Heart left ventricle (tissue), 16 donors: Measurements from ENCODE around the gene ERBB3. TPM values are rescaled to one million over a fixed set of nuclear protein-coding genes. Genes with fewer than 3 reads are reported as not detected.

Source experiments
- ATAC-seq, 4 donors: fragments of 200-7000 bp; cut with Tn5 transposase; one replicate each; pipeline ENCODE4 v1.9.1; 2020 to 2022; ENCODE audit warnings: moderate library complexity in 4 of 4, mild to moderate bottlenecking in 3 of 4, moderate number of reproducible peaks in 1 of 4
- DNase-seq, 5 donors: peaks; one replicate each; pipeline ENCODE4 v3.0.0-alpha.2; 2020
- H3K27ac ChIP-seq, 12 donors: fragments of 200-600 bp; sonication (generic) in 4 of 12; one replicate each; pipeline versions ENCODE4 v1.5.0 to v1.8.0; 2016 to 2022; ENCODE audit warnings: mild to moderate bottlenecking in 2 of 12
- H3K27me3 ChIP-seq, 9 donors: fragments of 200-600 bp; sonication (generic) in 2 of 9; one replicate each; pipeline versions ENCODE4 v1.5.1 to v1.8.0; 2016 to 2022; ENCODE audit warnings: mild to moderate bottlenecking in 3 of 9
- H3K36me3 ChIP-seq, 9 donors: fragments of 200-600 bp; sonication (generic) in 2 of 9; one replicate each; pipeline versions ENCODE4 v1.5.0 to v1.8.0; 2018 to 2022; ENCODE audit warnings: mild to moderate bottlenecking in 2 of 9
- H3K4me1 ChIP-seq, 12 donors: fragments of 200-600 bp; sonication (generic) in 4 of 12; one replicate each; pipeline versions ENCODE4 v1.5.0 to v1.8.0; 2016 to 2022; ENCODE audit warnings: mild to moderate bottlenecking in 3 of 12
- H3K4me3 ChIP-seq, 12 donors: fragments of 200-600 bp; sonication (generic) in 4 of 12; one replicate each; pipeline versions ENCODE4 v1.5.0 to v1.8.0; 2017 to 2022; ENCODE audit warnings: mild to moderate bottlenecking in 9 of 12, moderate library complexity in 4 of 12
- H3K9me3 ChIP-seq, 12 donors: fragments of 200-600 bp; sonication (generic) in 4 of 12; one replicate each; pipeline versions ENCODE4 v1.5.0 to v1.8.0; 2016 to 2022; ENCODE audit warnings: mild to moderate bottlenecking in 1 of 12
- POLR2A ChIP-seq, 2 donors: fragments of 450-650 bp; IDR thresholded peaks; one replicate each; pipeline ENCODE4 v1.6.1; 2017; ENCODE audit warnings: antibody characterized with exemption in 2 of 2, mild to moderate bottlenecking in 2 of 2, moderate library complexity in 2 of 2
- WGBS, 4 donors: extraction: QIAGEN DNeasy Blood & Tissue Kit in 2 of 4; methylation state at CpG; one replicate each; pipeline versions ENCODE4 v1.1.5 to v1.1.7; 2013 to 2018; 5-methylcytosine and 5-hydroxymethylcytosine counted together
- intact Hi-C, 10 donors: fragments of 100-400 bp; cut with DNase I; formaldehyde crosslinking; loops; one replicate each; pipeline versions ENCODE4 v1.11.1 to v1.14.2; 2022
- polyA plus RNA-seq, 2 donors: library from polyadenylated mRNA; stranded (reverse); fragments of 200-250 nt; gene quantifications; one replicate each; pipeline ENCODE4 v1.2.3, GENCODE V29; 2013
- total RNA-seq, 9 donors: library from RNA; depleted of rRNA in 2 of 9; stranded (reverse); fragments of >200 nt in 2 of 9; fragmentation: NEBNext Ultra II Directional in 3 of 9; extraction: Animal tissue kit (Norgen Biotek cat#: 25700) in 3 of 9; gene quantifications; one replicate each; pipeline versions ENCODE4 v1.1.0 to v1.2.4, GENCODE V29; 2016 to 2023
- TF ChIP-seq, protein P1 (sequence below), 12 donors: fragments of 200-600 bp; sonication (generic) in 4 of 12; IDR thresholded peaks; one replicate each; pipeline versions ENCODE4 v1.5.0 to v1.8.0; 2018 to 2022; ENCODE audit warnings: antibody characterized with exemption in 12 of 12, mild to moderate bottlenecking in 5 of 12
- donor health status: ischemic (EF 13 %, LVEDD 7.1; RV severe dilation, severe dysfunction).
- donor health status: healthy with polysubstance abuse.
- donor health status: DM: no; HTN: yes; CAD: no.
- donor health status: DM: no; HTN: no; CAD: no.
- donor health status: ischemic (EF 25% LVEDD 6.9; RV normal size, moderate dysfunction).
- donor health status: ischemic (EF 25% LVEDD 5.7; RV mildly dilated, moderate dysfunction).
- donor health status: healthy.
- donor health status: DM: yes; HTN: yes; CAD: no.
- donor health status: ischemic (EF 35%, LVEDD 5.7; RV mildly dilated, moderate dysfunction).
- donor health status: nonischemic (EF 11% LVEDD 7.7; RV severe dilation, severe dysfunction).
- donor health status: DM: yes; HTN: yes; CAD: no.
- donor health status: PGD.
- donor health status: ischemic (EF 29% LVEDD 5.4; RV normal size, mild dysfunction).
- donor health status: nonischemic (EF 23%, LVEDD 6.1; RV moderate dilation, normal function).

The ERBB3 gene
- total and polyA plus RNA-seq, 11 donors, result 0.90 to 4.5 (median 2.2) TPM

DNA sequence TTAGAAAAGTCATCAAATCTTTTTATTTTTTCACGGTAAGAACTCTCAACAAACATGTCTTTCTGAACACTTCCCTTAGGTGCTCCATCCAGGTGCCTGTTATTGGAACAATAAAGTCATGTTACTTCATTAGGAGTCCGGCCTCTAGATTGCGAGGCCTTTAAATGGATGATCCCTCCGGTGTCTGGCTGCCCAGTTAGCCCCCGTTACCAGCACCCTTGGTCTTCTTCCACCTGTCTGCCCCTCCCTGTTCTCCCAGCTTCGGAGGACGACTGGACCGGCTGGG lies 23.8 kb downstream of the ERBB3 start:
- no peak for ATAC-seq
- intact Hi-C loops, result loop anchor here in 6 of 10 donors (1.0 to 10.0 kb wide), 7 partner anchors 13 to 369 kb away; partner anchors contain the start of genes RPL41 (in 1 of the 6) and RPS26 (in 1 of the 6)
- no peaks in the 10 kb centered on the region for H3K27me3 ChIP-seq

GRCh38 chr12:56104109-56104814 lies 24.3 kb downstream of the ERBB3 start, which contains the start of gene PA2G4:
TSS of gene PA2G4 (plus strand) at chr12:56104559. CDS start at chr12:56104738, 179 bp downstream.
- H3K36me3 ChIP-seq, result peaks cover 3 to 33% (median 28%) of the 10 kb centered on the region in 9 donors
- DNase-seq, result peak; percentile 98 to 99 (median 99)
- 0% methylated on average over 42 to 60 of the region's 60 CpGs for WGBS, 4 donors
- peak within 1 kb of the TSS; percentile 6 to 92 (median 84) for H3K27ac ChIP-seq
- intact Hi-C loops, result loop anchor here in 6 of 10 donors (1.0 to 10.0 kb wide), 7 partner anchors 12 to 369 kb away; partner anchors contain the start of genes RPL41 (in 1 of the 6) and RPS26 (in 1 of the 6)
- ATAC-seq, result peak; percentile 98 to 99 (median 99)
- H3K9me3 ChIP-seq, result no peaks in the 10 kb centered on the region
- TF ChIP-seq, protein P1, sequence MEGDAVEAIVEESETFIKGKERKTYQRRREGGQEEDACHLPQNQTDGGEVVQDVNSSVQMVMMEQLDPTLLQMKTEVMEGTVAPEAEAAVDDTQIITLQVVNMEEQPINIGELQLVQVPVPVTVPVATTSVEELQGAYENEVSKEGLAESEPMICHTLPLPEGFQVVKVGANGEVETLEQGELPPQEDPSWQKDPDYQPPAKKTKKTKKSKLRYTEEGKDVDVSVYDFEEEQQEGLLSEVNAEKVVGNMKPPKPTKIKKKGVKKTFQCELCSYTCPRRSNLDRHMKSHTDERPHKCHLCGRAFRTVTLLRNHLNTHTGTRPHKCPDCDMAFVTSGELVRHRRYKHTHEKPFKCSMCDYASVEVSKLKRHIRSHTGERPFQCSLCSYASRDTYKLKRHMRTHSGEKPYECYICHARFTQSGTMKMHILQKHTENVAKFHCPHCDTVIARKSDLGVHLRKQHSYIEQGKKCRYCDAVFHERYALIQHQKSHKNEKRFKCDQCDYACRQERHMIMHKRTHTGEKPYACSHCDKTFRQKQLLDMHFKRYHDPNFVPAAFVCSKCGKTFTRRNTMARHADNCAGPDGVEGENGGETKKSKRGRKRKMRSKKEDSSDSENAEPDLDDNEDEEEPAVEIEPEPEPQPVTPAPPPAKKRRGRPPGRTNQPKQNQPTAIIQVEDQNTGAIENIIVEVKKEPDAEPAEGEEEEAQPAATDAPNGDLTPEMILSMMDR (IDR thresholded peaks at IDR 0.05), result peak in 1 of 12 donors; percentile 7
- TF ChIP-seq POLR2A (IDR thresholded peaks at IDR 0.05), result peak; percentile 55 to 93
- H3K4me3 ChIP-seq, result peak within 1 kb of the TSS; percentile 45 to 93 (median 84)
- peaks cover 0 to 37% (median 22%) of the 10 kb centered on the region in 12 donors for H3K4me1 ChIP-seq
- H3K27me3 ChIP-seq, result no peaks in the 10 kb centered on the region

More for the DNA sequence above, 23.8 kb downstream of the ERBB3 start:
- Histone ChIP-seq H3K4me3 (peak overlapping the region; percentile 45 to 93 (median 84)), H3K27ac (peak overlapping the region; percentile 6 to 92 (median 84)), H3K9me3 (no peaks in the 10 kb centered on the region), H3K4me1 (peaks cover 0 to 37% (median 22%) of the 10 kb centered on the region in 12 donors), H3K36me3 (peaks cover 3 to 28% (median 23%) of the 10 kb centered on the region in 9 donors)
- WGBS, 4 donors, result 0 to 3% (median 1%) methylated on average over 8 of the region's 8 CpGs
- no peak for TF ChIP-seq POLR2A (IDR thresholded peaks at IDR 0.05)
- TF ChIP-seq, protein P1 (IDR thresholded peaks at IDR 0.05), result no peak
- no peak for DNase-seq

GRCh38 chr12:56104815-56105608 lies 25.0 kb downstream of the ERBB3 start:
- intact Hi-C loops, result loop anchor here in 6 of 10 donors (1.0 to 10.0 kb wide), 7 partner anchors 11 to 370 kb away; partner anchors contain the start of genes RPL41 (in 1 of the 6) and RPS26 (in 1 of the 6)
- Histone ChIP-seq H3K27ac (peak overlapping the region; percentile 5 to 92 (median 84)), H3K4me3 (peak overlapping the region; percentile 45 to 93 (median 84)), H3K4me1 (peaks cover 0 to 37% (median 22%) of the 10 kb centered on the region in 12 donors), H3K36me3 (peaks cover 3 to 41% (median 36%) of the 10 kb centered on the region in 9 donors), H3K9me3 (no peaks in the 10 kb centered on the region), H3K27me3 (no peaks in the 10 kb centered on the region)
- no peak for TF ChIP-seq POLR2A (IDR thresholded peaks at IDR 0.05)
- TF ChIP-seq, protein P1 (IDR thresholded peaks at IDR 0.05), result no peak
- peak in 1 of 5 donors; percentile 45 for DNase-seq
- ATAC-seq, result peak; percentile 2 to 34 (median 26)
- 1% methylated on average over 19 to 40 of the region's 40 CpGs for WGBS, 4 donors
